ENCODE results near the gene DDX41. TPM values are rescaled to one million over a fixed set of nuclear protein-coding genes. Genes with fewer than 3 reads are reported as not detected.
A peak's percentile ranks its signal among the peaks of the same experiment; 100 is the strongest.
"Not testable (repeated sequence)": the region's sequence is repeated elsewhere in the genome, so short reads cannot be mapped to it uniquely, and the experiment has no call there.

Gene DDX41
- 153 and 154 TPM in 2 replicates for total RNA-seq (2014; rRNA removed; shearing (Covaris generic))

DNA sequence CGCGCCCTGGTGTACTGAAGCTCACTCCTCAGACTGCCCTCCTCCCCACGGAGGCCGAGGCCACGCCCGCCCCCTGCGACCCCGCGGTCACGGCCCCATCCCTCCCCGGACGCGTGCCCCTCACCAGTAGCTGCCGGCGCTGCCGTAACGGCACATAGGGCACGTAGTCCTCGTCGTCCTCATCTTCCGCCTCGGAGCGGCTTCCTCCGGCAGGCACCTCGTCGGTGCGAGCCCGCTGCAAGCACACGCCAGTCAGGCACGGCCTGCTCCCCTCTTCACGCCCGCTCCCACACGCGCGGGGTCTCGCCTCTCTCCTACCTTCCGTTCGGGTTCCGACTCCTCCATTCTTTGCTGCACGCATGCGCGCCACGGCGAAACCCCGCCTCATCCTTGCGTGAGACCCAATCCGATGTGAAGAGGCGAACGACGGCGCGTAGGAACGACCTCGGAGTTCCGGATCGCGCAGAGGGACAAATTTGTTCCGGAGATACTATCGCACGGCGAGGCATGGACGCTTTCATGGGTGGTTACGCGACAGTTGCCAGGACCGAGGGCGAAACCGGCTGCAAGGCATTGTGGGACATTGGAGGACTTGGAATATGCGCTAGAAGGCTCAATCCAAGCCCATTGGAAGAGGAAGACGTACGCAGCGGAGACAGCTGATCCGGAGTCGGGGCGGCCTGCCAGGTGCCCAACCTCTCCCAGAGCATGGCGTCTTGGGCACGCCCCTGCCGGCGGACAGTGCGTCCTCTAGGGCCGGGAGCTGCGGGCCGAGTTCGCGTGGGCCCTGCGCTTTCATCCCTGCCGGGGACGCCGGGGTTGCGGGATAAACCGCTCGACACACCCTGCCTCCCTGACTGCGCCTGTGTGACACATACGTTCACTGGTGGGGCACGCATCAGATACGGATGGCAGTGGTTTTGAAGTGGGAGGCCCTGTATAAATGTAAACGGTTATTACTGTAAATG is at the start of gene DDX41:
Gene DDX41 (minus strand): TSS at position 361 of the 968 bp plus-strand sequence. CDS start 16 bp downstream, at position 345.
- peak; percentile 97 for DNase-seq (ENCODE audit: low spot score)

DNA sequence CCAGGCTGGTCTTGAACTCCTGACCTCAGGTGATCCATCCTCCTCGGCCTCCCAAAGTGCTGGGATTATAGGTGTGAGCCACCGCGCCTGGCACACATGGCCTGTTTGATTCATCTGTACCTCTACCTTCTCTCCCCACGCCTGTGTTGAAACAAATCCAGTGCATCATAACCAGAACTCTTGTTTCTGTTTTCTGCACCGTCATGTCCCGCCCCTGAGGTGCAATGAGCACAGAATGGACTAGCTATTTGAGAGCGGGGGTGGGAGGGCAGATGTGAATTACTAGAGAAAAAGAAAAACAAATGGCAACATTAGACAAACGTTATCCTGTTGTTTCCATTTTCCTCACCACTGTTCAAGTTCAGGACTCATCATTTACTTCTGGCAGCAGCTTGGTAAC is 48.3 kb upstream of the DDX41 start:
- no peak for DNase-seq (ENCODE audit: low spot score)

- DNase-seq (ENCODE audit: low spot score), result not testable (repeated sequence)
Observed at GRCh38 chr5:177559446-177559941, 42.7 kb upstream of the DDX41 start.

GRCh38 chr5:177557796-177558195 is 41.0 kb upstream of the DDX41 start:
- no peak for DNase-seq (ENCODE audit: low spot score)

- peak; percentile 52 for DNase-seq (ENCODE audit: low spot score)
Observed at GRCh38 chr5:177557041-177557647, 40.4 kb upstream of the DDX41 start.

DNA sequence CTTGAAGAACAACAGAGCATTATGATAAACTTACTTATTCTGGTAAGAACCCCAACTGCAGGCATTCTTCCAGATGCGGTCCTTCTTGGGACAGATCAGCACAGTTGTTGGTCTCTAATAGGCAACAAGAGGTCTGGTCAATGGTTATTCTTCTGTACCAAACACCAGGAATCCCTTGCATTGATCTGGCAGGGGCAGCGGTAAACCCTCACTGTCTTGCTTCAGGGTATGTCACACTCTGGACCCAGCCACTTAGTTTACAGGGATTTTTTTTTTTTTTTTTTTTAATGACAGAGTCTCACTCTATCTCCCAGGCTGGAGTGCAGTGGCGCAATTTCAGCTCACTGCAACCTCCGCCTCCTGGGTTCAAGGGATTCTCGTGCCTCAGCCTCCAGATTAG is 38.9 kb upstream of the DDX41 start:
- DNase-seq (ENCODE audit: low spot score), result no peak

GRCh38 chr5:177555228-177555627 is 38.5 kb upstream of the DDX41 start:
- no peak for DNase-seq (ENCODE audit: low spot score)

GRCh38 chr5:177554474-177555111 is 37.8 kb upstream of the DDX41 start, which contains the start of gene FAM193B:
Gene FAM193B, minus strand, starts transcription at chr5:177554563. Its CDS starts 105 bp downstream, at chr5:177554458.
- peak; percentile 88 for DNase-seq (ENCODE audit: low spot score)

DNA sequence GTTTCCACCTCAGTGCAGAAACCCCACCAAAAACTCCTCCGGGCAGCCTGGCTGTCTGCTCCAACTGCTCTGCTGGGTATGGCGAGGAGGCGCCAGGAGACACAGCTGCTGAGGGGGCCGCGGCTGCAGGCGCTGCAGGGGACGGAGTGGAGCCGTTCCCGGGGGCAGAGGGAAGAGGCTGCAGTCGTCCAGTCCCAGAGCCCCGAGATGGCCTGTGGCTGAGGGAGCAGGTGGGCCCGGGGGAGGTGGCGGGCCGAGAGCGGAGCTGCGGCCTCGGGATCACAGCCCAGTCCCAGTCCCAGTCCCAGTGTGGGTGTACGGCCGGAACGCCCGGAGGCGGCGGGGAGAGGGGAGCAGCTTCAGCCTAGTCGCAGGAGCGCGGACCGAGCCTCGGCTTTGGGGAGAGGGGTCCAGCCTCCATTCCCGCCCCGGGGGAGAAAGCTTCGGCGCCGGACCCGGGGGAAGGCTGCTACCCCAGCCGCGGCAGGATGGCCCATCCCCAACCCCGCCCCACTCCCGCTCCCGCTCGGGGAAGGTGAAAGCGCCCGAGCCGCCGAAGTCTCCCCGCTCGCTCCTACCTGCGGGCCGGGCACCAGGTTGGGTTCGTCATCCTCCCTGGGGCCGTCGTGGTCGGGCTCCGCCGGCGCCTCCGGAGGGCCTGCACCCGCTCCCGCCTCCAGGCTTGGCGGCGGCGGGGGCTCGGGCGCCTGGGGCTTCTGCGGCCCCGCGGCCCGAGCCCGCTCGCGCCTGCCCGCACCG is 37.1 kb upstream of the DDX41 start:
- no peak for DNase-seq (ENCODE audit: low spot score)

GRCh38 chr5:177552839-177553455 is 36.2 kb upstream of the DDX41 start:
- no peak for DNase-seq (ENCODE audit: low spot score)

DNA sequence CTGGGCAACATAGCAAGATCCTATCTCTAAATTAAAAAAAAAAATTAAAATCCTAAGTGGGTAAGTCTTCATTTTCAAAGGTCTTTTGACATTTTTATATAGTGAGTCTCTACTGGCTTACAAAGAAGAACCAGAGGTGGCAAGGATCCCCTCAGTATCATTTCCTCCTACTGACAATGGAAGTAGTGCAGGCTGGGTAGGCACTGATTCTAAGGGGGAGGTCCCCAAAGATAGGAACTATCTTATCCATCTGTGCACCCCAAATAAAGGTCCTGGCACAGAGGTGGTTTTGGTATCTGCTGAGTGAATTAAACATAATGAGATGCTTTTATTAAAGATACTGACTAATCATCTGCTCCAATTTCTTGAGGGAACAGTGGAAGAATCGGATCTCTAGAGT is 33.4 kb upstream of the DDX41 start:
- DNase-seq (ENCODE audit: low spot score), result no peak

GRCh38 chr5:177548495-177548894 is 31.7 kb upstream of the DDX41 start:
- no peak for DNase-seq (ENCODE audit: low spot score)

GRCh38 chr5:177547736-177548135 is 31.0 kb upstream of the DDX41 start:
- DNase-seq (ENCODE audit: low spot score), result no peak

DNA sequence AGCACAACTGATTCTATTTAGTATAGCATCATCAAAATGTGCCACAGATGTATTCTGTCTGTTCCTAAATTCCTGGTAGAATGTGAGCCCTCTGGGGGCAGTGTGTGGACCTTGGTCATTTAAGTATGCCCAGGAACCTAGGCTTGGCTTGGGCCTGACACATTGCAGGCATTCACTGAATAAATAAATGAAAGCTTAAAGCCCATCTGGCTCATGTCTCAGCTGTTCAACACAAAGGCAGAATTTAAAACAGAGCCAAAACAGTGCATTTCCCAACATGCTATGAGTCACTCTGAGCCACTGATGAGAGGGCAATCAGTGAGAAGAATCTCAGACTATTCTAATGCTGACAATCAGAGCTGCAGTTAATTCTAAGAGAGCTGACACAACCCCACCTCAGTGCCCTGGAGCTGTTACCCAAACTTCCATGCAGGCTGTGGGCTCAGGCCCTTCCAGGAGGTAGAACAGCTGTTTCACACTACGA is 29.5 kb upstream of the DDX41 start:
- peak; percentile 94 for DNase-seq (ENCODE audit: low spot score)

DNA sequence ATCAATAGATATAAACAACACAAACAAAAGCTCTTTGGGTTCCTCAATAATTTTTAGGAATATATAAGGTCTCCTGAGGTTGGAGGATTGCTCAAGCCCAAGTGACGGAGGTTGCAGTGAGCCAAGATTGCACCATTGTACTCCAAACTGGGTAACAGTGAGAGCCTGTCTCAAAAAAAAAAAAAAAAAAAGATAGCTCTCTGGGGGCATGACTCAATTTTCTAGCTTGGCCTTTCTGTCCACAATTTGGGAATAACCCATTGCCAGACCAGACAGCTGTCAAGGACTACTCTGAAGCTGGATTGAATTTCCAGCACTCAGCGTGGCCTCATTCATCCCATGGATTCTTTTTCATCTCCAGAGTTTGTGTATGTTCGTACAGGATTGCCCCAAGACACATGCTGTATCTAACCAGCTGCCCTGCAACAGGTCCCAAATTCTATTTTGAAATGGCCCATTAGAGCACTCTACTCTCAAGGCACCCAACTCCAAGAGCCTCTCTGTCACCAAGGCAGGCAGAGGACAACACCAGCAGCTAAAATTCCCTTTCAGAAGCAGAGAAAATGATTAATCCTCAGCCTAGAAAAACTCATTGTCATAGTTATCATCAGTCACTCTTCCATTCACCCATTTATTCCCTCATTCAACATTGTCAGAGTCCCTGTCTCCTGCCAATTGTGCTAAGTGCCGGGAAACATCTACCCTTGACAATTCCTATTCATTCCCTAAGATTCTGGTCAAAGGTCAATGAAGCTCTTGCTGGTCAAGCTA is 28.9 kb upstream of the DDX41 start:
- no peak for DNase-seq (ENCODE audit: low spot score)

- no peak for DNase-seq (ENCODE audit: low spot score)
Observed at GRCh38 chr5:177542816-177543465, 26.2 kb upstream of the DDX41 start.

DNA sequence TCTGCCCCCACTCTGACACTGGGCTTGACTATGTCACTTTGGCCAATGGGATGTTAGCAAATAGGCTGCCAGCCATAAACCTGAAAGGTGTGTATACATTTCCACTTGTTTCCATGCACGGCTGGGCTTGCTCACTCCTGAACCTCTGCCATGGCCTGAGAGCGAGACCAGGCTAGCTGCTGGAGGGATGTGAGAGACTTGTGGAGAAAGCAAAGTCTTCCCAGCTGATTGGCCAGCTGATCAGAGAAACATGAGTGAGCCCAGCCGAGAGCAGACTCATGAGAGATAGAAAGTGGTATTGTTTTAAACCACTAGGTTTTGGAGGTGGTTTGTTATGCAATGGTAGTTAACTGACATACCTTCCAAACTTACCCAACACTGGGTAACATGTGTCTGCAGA is 23.7 kb upstream of the DDX41 start:
- DNase-seq (ENCODE audit: low spot score), result no peak

GRCh38 chr5:177539411-177539810 is 22.6 kb upstream of the DDX41 start:
- DNase-seq (ENCODE audit: low spot score), result no peak

DNA sequence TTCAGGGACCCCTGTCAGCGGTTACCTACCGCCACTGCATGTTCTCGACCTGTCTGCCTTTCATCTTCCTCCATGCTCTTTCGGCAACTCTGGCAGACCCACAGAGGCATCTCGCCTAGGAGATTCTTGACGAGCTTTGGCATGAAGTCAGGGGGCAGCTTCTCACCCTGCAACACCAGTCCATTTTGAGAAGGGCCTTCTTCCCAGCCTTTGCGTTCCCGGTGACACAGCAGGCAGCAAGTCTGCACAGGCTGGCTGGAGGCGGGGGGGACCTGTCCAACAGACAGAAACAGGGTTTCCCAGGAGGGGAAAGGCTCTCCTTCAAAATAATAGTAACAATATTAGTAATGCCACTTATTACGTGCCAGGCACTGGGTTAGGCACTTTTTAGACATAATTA is 22.1 kb upstream of the DDX41 start:
- no peak for DNase-seq (ENCODE audit: low spot score)

Data from A172 (cell line).